Endodermal cell (in vitro differentiated cells): Measurements from ENCODE around the gene LRP6. TPM values are rescaled to one million over a fixed set of nuclear protein-coding genes. Genes with fewer than 3 reads are reported as not detected.
A peak's percentile ranks its signal among the peaks of the same experiment; 100 is the strongest.

Experiments
- DNase-seq: peaks from one replicate; pipeline ENCODE4 v3.0.0-alpha.2; 2017
- H3K27ac ChIP-seq: 2 replicates; pipeline ENCODE4 v1.5.1; 2013; ENCODE audit warnings: mild to moderate bottlenecking, low read depth, low read length, moderate library complexity
- H3K27me3 ChIP-seq: 2 replicates; pipeline ENCODE4 v1.6.1; 2013; ENCODE audit warnings: mild to moderate bottlenecking, low read length, moderate library complexity; ENCODE audit not compliant: insufficient read depth, control insufficient read depth, poor library complexity, severe bottlenecking
- H3K36me3 ChIP-seq: 2 replicates; pipeline ENCODE4 v1.7.0; 2013; ENCODE audit warnings: mild to moderate bottlenecking, low read length, moderate library complexity; ENCODE audit not compliant: control insufficient read depth, insufficient read depth
- H3K4me1 ChIP-seq: one replicate; pipeline ENCODE4 v1.7.0; 2013; ENCODE audit warnings: low read length; ENCODE audit not compliant: control insufficient read depth, insufficient read depth
- H3K4me3 ChIP-seq: 2 replicates; pipeline ENCODE4 v1.5.1; 2013; ENCODE audit warnings: mild to moderate bottlenecking, low read length, moderate library complexity
- H3K9ac ChIP-seq: 2 replicates; pipeline ENCODE4 v1.6.1; 2013; ENCODE audit warnings: mild to moderate bottlenecking, low read length, moderate library complexity; ENCODE audit not compliant: poor library complexity, severe bottlenecking; ENCODE audit errors: extremely low read depth
- H3K9me3 ChIP-seq: 2 replicates; pipeline ENCODE4 v1.6.1; 2013; ENCODE audit warnings: mild to moderate bottlenecking, low read length, moderate library complexity; ENCODE audit not compliant: control insufficient read depth
- H3K27ac Mint-ChIP-seq: 2 replicates; pipeline ENCODE4 v1.8.0; 2020; ENCODE audit warnings: mixed read lengths
- H3K27me3 Mint-ChIP-seq: 2 replicates; pipeline ENCODE4 v1.8.0; 2021; ENCODE audit warnings: mild to moderate bottlenecking, mixed read lengths; ENCODE audit not compliant: insufficient read depth
- H3K36me3 Mint-ChIP-seq: 2 replicates; pipeline ENCODE4 v1.8.0; 2020; ENCODE audit warnings: low read depth, mixed read lengths
- H3K4me1 Mint-ChIP-seq: 2 replicates; pipeline ENCODE4 v1.8.0; 2020; ENCODE audit warnings: mixed read lengths
- H3K4me3 Mint-ChIP-seq: 2 replicates; pipeline ENCODE4 v1.8.0; 2020; ENCODE audit warnings: mild to moderate bottlenecking, moderate library complexity, mixed read lengths
- H3K9me3 Mint-ChIP-seq: 2 replicates; pipeline ENCODE4 v1.8.0; 2020; ENCODE audit warnings: mild to moderate bottlenecking, mixed read lengths
- CTCF ChIP-seq: fragments of 200-600 bp; sonication (generic); conservative IDR thresholded peaks from 2 replicates; pipeline ENCODE4 v1.5.0; 2021; ENCODE audit warnings: antibody characterized with exemption, mild to moderate bottlenecking
- WGBS, 2 experiments: methylation state at CpG; one replicate each; pipeline versions ENCODE4 v1.1.5 to v1.1.7; 2013; ENCODE audit warnings: missing lambda C conversion rate in 2 of 2, mixed read lengths in 1 of 2; ENCODE audit not compliant: insufficient coverage in 1 of 2, insufficient read length in 1 of 2; 5-methylcytosine and 5-hydroxymethylcytosine counted together
- total RNA-seq, 2 donors: library from RNA; stranded (reverse); fragmentation: NEBNext Ultra II Directional in 1 of 2; extraction: Animal tissue kit (Norgen Biotek cat#: 25700) in 1 of 2; gene quantifications; 2 replicates in 1 of 2; 3 replicates in 1 of 2; pipeline ENCODE4 v1.2.1, GENCODE V29; 2021

Gene LRP6
- total RNA-seq, 2 donors from 2014 or later: 109 to 182 TPM

- Histone ChIP-seq H3K27me3 (no peaks in the 10 kb centered on the region), H3K9ac (no peak overlapping the region), H3K4me1 (peaks cover 12% of the 10 kb centered on the region), H3K9me3 (peaks cover 21% of the 10 kb centered on the region), H3K36me3 (peaks cover 41% of the 10 kb centered on the region), H3K4me3 (no peak overlapping the region), H3K27ac (no peak overlapping the region)
- 70 to 76% methylated on average over 1 to 2 of the region's 2 CpGs for WGBS, 2 experiments
- no peak for TF ChIP-seq CTCF
- peaks cover 46% of the 10 kb centered on the region for H3K4me1 Mint-ChIP-seq
- DNase-seq: no peak
- no peak overlapping the region for H3K4me3 Mint-ChIP-seq
- peaks cover 9% of the 10 kb centered on the region for H3K9me3 Mint-ChIP-seq
- no peak overlapping the region for H3K27ac Mint-ChIP-seq
- H3K36me3 Mint-ChIP-seq: peaks cover 39% of the 10 kb centered on the region
- no peaks in the 10 kb centered on the region for H3K27me3 Mint-ChIP-seq
These were observed 72.6 kb downstream of the LRP6 start for GRCh38 chr12:12194206-12194605.

- H3K27me3 Mint-ChIP-seq: no peaks in the 10 kb centered on the region
- Histone ChIP-seq H3K4me3 (peak overlapping the region; percentile 1), H3K27me3 (no peaks in the 10 kb centered on the region), H3K36me3 (peaks cover 19% of the 10 kb centered on the region), H3K9me3 (no peaks in the 10 kb centered on the region), H3K27ac (no peak overlapping the region), H3K9ac (no peak overlapping the region), H3K4me1 (peaks cover 12% of the 10 kb centered on the region)
- no peak for DNase-seq
- peak overlapping the region; percentile 10 for H3K27ac Mint-ChIP-seq
- H3K9me3 Mint-ChIP-seq: no peaks in the 10 kb centered on the region
- no peak overlapping the region for H3K4me3 Mint-ChIP-seq
- peaks cover 25% of the 10 kb centered on the region for H3K36me3 Mint-ChIP-seq
- WGBS, 2 experiments: 88 to 93% methylated on average over 2 to 4 of the region's 4 CpGs
- no peak for TF ChIP-seq CTCF
- H3K4me1 Mint-ChIP-seq: peaks cover 46% of the 10 kb centered on the region
These were observed 75.8 kb downstream of the LRP6 start for GRCh38 chr12:12191008-12191407.

- H3K27me3 Mint-ChIP-seq: no peaks in the 10 kb centered on the region
- WGBS, 2 experiments: 95 to 100% methylated on average over 1 of the region's 1 CpG
These were observed 76.6 kb downstream of the LRP6 start for GRCh38 chr12:12190087-12190809.

More at GRCh38 chr12:12190087-12190809, 76.6 kb downstream of the LRP6 start:
- Mint-ChIP-seq H3K4me3 (no peak overlapping the region), H3K4me1 (peaks cover 48% of the 10 kb centered on the region), H3K9me3 (no peaks in the 10 kb centered on the region), H3K36me3 (peaks cover 22% of the 10 kb centered on the region), H3K27ac (peak overlapping the region; percentile 3)
- DNase-seq: no peak
- H3K27ac ChIP-seq: no peak overlapping the region
- peaks cover 17% of the 10 kb centered on the region for H3K36me3 ChIP-seq
- H3K27me3 ChIP-seq: no peaks in the 10 kb centered on the region
- TF ChIP-seq CTCF: no peak
- H3K9me3 ChIP-seq: no peaks in the 10 kb centered on the region
- peak overlapping the region; percentile 1 for H3K4me3 ChIP-seq
- no peak overlapping the region for H3K9ac ChIP-seq
- H3K4me1 ChIP-seq: peaks cover 15% of the 10 kb centered on the region
